Lung (tissue), 12 donors: ENCODE results near the gene MIER2. TPM values are rescaled to one million over a fixed set of nuclear protein-coding genes. Genes with fewer than 3 reads are reported as not detected.

Source experiments
- ATAC-seq: fragments of 200-7000 bp; cut with Tn5 transposase; one replicate; pipeline ENCODE4 v1.9.1; 2020; ENCODE audit warnings: moderate number of reproducible peaks; ENCODE audit not compliant: insufficient read depth, low FRiP score
- DNase-seq, 3 donors: peaks; one replicate each; pipeline ENCODE4 v3.0.0-alpha.2; 2013 to 2017
- H3K27ac ChIP-seq, 2 donors: one replicate each; pipeline ENCODE4 v1.5.1; 2013; ENCODE audit warnings: mild to moderate bottlenecking in 2 of 2, moderate library complexity in 2 of 2, control low read depth in 1 of 2, inconsistent platforms in 1 of 2, low read depth in 1 of 2, low read length in 1 of 2
- H3K27me3 ChIP-seq, 3 donors: one replicate each; pipeline ENCODE4 v1.5.1; 2013; ENCODE audit warnings: low read length in 2 of 3; ENCODE audit not compliant: control insufficient read depth in 3 of 3, insufficient read depth in 3 of 3
- H3K36me3 ChIP-seq, 4 donors: one replicate each; pipeline ENCODE4 v1.5.1; 2013; ENCODE audit warnings: low read length in 4 of 4, mild to moderate bottlenecking in 1 of 4, moderate library complexity in 1 of 4; ENCODE audit not compliant: control insufficient read depth in 4 of 4, insufficient read depth in 4 of 4
- H3K4me1 ChIP-seq, 5 donors: one replicate each; pipeline ENCODE4 v1.5.1; 2013; ENCODE audit warnings: low read length in 5 of 5, mild to moderate bottlenecking in 2 of 5, moderate library complexity in 1 of 5; ENCODE audit not compliant: control insufficient read depth in 5 of 5, insufficient read depth in 5 of 5
- H3K4me3 ChIP-seq: one replicate; pipeline ENCODE4 v1.5.1; 2013; ENCODE audit warnings: mild to moderate bottlenecking, control low read depth, moderate library complexity
- H3K9ac ChIP-seq, 2 donors: one replicate each; pipeline ENCODE4 v1.5.1; 2013; ENCODE audit warnings: low read length in 2 of 2, control low read depth in 1 of 2; ENCODE audit not compliant: insufficient read depth in 1 of 2
- H3K9me3 ChIP-seq, 4 donors: one replicate each; pipeline ENCODE4 v1.5.1; 2013; ENCODE audit warnings: low read length in 3 of 4, mild to moderate bottlenecking in 1 of 4, moderate library complexity in 1 of 4; ENCODE audit not compliant: control insufficient read depth in 4 of 4, insufficient read depth in 3 of 4
- CTCF ChIP-seq: IDR thresholded peaks from 2 replicates; pipeline ENCODE4 v1.5.1; 2012; ENCODE audit warnings: mild to moderate bottlenecking; ENCODE audit errors: control extremely low read depth, extremely low read depth
- WGBS, 2 donors: extraction: QIAGEN DNeasy Blood & Tissue Kit; methylation state at CpG; one replicate each; pipeline ENCODE4 v1.1.7; 2013; 5-methylcytosine and 5-hydroxymethylcytosine counted together
- polyA plus RNA-seq, 2 donors: library from polyadenylated mRNA; stranded (reverse); fragments of 200-250 nt; gene quantifications; one replicate each; pipeline ENCODE4 v1.2.1, GENCODE V29; 2013
- total RNA-seq, 2 donors: library from RNA; depleted of rRNA in 1 of 2; stranded (reverse); fragments of >200 nt in 1 of 2; gene quantifications; one replicate each; pipeline ENCODE4 v1.2.1, GENCODE V29; 2014 to 2021
- donor health status: control.
- donor health status: control.
- donor health status: Bipolar disorder and iron deficiency.
- donor health status: healthy.
- donor health status: DM: yes; HTN: yes; CAD: no.

The MIER2 gene
- total and polyA plus RNA-seq, 4 donors: 19.4 to 34.9 (median 28.3) TPM

- H3K27ac ChIP-seq: no peak overlapping the region
- DNase-seq (no peak), ATAC-seq (no peak)
- peaks cover 0 to 2% (median 0%) of the 10 kb centered on the region in 5 donors for H3K4me1 ChIP-seq
- H3K36me3 ChIP-seq: no peaks in the 10 kb centered on the region
- WGBS, 2 donors: 89% methylated on average over 13 of the region's 13 CpGs
- no peak overlapping the region for H3K4me3 ChIP-seq
- H3K9me3 ChIP-seq: no peaks in the 10 kb centered on the region
- no peak for TF ChIP-seq CTCF
- H3K27me3 ChIP-seq: peaks cover 0 to 15% (median 15%) of the 10 kb centered on the region in 3 donors
- H3K9ac ChIP-seq: no peak overlapping the region
These were observed 24.7 kb upstream of the MIER2 start for GRCh38 chr19:369256-369655.

- peaks cover 0 to 15% (median 12%) of the 10 kb centered on the region in 3 donors for H3K27me3 ChIP-seq
- ATAC-seq (no peak), DNase-seq (no peak)
- peaks cover 0 to 2% (median 0%) of the 10 kb centered on the region in 5 donors for H3K4me1 ChIP-seq
- H3K4me3 ChIP-seq: no peak overlapping the region
- no peaks in the 10 kb centered on the region for H3K36me3 ChIP-seq
- 79 to 84% methylated on average over 7 of the region's 7 CpGs for WGBS, 2 donors
- no peaks in the 10 kb centered on the region for H3K9me3 ChIP-seq
- H3K9ac ChIP-seq: no peak overlapping the region
- H3K27ac ChIP-seq: no peak overlapping the region
- no peak for TF ChIP-seq CTCF
These were observed 24.0 kb upstream of the MIER2 start for GRCh38 chr19:368630-369024.

GRCh38 chr19:367963-368629 is 23.5 kb upstream of the MIER2 start:
- no peaks in the 10 kb centered on the region for H3K36me3 ChIP-seq
- 72 to 73% methylated on average over 22 of the region's 22 CpGs for WGBS, 2 donors

More at GRCh38 chr19:367963-368629, 23.5 kb upstream of the MIER2 start:
- DNase-seq (no peak), ATAC-seq (no peak)
- peaks cover 0 to 2% (median 0%) of the 10 kb centered on the region in 5 donors for H3K4me1 ChIP-seq
- H3K9me3 ChIP-seq: no peaks in the 10 kb centered on the region
- H3K4me3 ChIP-seq: no peak overlapping the region
- no peak overlapping the region for H3K9ac ChIP-seq
- H3K27me3 ChIP-seq: peaks cover 0 to 15% (median 11%) of the 10 kb centered on the region in 3 donors
- TF ChIP-seq CTCF: no peak
- no peak overlapping the region for H3K27ac ChIP-seq
